ENCODE measurements around the gene EZR. TPM values are rescaled to one million over a fixed set of nuclear protein-coding genes. Genes with fewer than 3 reads are reported as not detected.

Gene EZR
- total RNA-seq, 4 donors from 2014 or later: 83.7 to 168 (median 144) TPM

DNA sequence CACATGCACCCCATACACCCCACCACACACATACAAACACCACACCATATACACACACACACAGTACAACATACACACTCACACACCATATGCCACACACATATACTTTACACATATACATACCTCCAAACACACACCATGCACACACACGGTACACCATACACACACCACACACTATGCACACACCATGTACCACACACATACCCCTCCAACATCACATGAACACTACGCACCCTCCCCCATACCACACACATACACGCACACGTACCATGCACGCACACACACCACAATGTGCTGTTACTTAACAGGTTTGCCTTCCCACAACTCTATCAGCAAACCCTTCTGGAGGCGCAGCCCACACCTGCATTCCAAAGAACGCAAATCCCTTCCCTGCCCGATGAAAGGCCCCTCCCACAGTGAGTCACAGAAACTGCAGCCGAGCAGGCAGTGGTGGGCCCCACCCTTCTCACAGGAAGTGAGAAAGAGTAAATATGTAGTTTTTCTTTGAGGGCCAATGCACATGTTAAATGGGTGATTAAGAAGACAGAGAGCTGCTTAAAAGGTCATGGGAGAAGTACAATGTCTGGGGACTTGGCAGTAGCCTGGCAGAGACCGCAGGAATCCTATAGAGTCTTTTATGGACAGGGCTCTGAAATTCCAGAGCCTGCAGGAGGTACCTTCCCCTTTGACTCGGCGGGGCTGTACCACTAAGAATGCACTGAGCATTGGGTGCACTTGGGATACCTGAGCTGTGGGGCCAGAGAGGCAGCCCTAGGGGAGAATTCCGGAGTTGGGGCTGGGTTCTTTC is 34.1 kb upstream of the EZR start:
- H3K27me3 ChIP-seq: no peaks in the 10 kb centered on the region
- TF ChIP-seq, protein P1, sequence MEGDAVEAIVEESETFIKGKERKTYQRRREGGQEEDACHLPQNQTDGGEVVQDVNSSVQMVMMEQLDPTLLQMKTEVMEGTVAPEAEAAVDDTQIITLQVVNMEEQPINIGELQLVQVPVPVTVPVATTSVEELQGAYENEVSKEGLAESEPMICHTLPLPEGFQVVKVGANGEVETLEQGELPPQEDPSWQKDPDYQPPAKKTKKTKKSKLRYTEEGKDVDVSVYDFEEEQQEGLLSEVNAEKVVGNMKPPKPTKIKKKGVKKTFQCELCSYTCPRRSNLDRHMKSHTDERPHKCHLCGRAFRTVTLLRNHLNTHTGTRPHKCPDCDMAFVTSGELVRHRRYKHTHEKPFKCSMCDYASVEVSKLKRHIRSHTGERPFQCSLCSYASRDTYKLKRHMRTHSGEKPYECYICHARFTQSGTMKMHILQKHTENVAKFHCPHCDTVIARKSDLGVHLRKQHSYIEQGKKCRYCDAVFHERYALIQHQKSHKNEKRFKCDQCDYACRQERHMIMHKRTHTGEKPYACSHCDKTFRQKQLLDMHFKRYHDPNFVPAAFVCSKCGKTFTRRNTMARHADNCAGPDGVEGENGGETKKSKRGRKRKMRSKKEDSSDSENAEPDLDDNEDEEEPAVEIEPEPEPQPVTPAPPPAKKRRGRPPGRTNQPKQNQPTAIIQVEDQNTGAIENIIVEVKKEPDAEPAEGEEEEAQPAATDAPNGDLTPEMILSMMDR (IDR thresholded peaks at IDR 0.05): no peak
- TF ChIP-seq POLR2A (IDR thresholded peaks at IDR 0.05): no peak
- TF ChIP-seq EP300 (IDR thresholded peaks at IDR 0.05): no peak
- H3K36me3 ChIP-seq: no peaks in the 10 kb centered on the region
- no peaks in the 10 kb centered on the region for H3K9me3 ChIP-seq
- no peak for DNase-seq (ENCODE audit: low spot score in 2 of 2)
- peak overlapping the region in 2 of 4 donors; percentile 10 to 73 for H3K27ac ChIP-seq
- H3K4me3 ChIP-seq: no peak overlapping the region
- WGBS, 2 donors: 49 to 56% methylated on average over 13 of the region's 13 CpGs
- peaks cover 0 to 33% (median 22%) of the 10 kb centered on the region in 4 donors for H3K4me1 ChIP-seq

DNA sequence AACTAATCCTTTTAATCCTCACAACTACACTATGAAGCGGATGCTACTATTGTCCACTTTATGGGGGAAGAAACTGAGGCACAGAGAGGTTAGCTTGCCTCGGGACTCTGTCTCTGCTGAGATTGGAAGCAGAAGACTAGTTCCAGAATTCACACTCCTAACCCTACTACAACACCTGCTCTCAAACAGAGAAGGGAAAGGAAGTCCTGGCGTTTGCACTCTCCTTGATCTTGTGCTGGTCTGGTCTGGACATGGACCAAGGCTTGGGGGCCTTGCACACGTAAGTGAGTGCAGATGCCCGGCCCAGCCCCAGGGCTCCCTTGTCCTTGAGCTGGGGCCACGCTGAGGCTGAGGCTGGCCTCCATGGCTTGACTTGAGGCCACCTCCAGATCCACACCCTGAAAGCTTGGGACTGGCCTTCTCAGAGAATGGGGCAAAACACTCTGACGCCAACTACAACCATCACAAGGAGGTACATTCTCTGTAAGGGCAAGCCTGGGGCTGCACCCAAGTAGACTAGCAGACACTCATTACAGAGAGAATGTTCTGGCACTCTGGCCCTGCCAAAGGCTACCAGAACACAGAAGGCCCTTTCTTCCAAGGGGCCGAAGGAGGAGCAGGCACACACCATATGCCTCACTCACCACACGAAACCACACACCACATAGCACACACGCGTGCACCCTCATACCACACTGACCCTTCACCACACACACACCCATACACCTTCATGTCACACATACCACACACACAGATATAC is 33.3 kb upstream of the EZR start:
- DNase-seq (ENCODE audit: low spot score in 2 of 2): no peak
- H3K4me1 ChIP-seq: peaks cover 0 to 33% (median 22%) of the 10 kb centered on the region in 4 donors
- 74 to 85% methylated on average over 11 of the region's 11 CpGs for WGBS, 2 donors
- no peak overlapping the region for H3K4me3 ChIP-seq
- peak overlapping the region in 1 of 4 donors; percentile 73 for H3K27ac ChIP-seq
- no peaks in the 10 kb centered on the region for H3K9me3 ChIP-seq
- no peaks in the 10 kb centered on the region for H3K27me3 ChIP-seq
- TF ChIP-seq EP300 (IDR thresholded peaks at IDR 0.05): no peak
- TF ChIP-seq, protein P1 (IDR thresholded peaks at IDR 0.05): no peak
- no peak for TF ChIP-seq POLR2A (IDR thresholded peaks at IDR 0.05)
- H3K36me3 ChIP-seq: no peaks in the 10 kb centered on the region

DNA sequence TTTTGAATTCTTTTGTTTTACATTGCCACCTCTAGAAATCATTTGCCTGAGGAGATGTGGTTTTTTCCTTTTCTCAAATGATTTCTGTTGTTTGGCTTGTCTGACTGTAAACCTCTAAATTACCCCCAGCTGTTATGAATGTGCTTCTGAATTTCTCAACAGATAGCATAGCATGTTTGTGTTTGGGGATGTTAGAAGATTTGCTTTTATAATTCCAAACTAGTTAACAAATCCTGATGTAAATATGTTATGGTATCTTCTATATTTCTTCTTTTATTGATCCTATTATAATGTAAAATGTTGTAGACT is 31.6 kb upstream of the EZR start:
- no peak overlapping the region for H3K4me3 ChIP-seq
- DNase-seq (ENCODE audit: low spot score in 2 of 2): no peak
- H3K9me3 ChIP-seq: no peaks in the 10 kb centered on the region
- H3K27me3 ChIP-seq: no peaks in the 10 kb centered on the region
- no peaks in the 10 kb centered on the region for H3K36me3 ChIP-seq
- H3K4me1 ChIP-seq: peaks cover 0 to 33% (median 22%) of the 10 kb centered on the region in 4 donors
- TF ChIP-seq EP300 (IDR thresholded peaks at IDR 0.05) (no peak), POLR2A (IDR thresholded peaks at IDR 0.05) (no peak)
- TF ChIP-seq, protein P1 (IDR thresholded peaks at IDR 0.05): no peak
- peak overlapping the region in 1 of 4 donors; percentile 29 for H3K27ac ChIP-seq

DNA sequence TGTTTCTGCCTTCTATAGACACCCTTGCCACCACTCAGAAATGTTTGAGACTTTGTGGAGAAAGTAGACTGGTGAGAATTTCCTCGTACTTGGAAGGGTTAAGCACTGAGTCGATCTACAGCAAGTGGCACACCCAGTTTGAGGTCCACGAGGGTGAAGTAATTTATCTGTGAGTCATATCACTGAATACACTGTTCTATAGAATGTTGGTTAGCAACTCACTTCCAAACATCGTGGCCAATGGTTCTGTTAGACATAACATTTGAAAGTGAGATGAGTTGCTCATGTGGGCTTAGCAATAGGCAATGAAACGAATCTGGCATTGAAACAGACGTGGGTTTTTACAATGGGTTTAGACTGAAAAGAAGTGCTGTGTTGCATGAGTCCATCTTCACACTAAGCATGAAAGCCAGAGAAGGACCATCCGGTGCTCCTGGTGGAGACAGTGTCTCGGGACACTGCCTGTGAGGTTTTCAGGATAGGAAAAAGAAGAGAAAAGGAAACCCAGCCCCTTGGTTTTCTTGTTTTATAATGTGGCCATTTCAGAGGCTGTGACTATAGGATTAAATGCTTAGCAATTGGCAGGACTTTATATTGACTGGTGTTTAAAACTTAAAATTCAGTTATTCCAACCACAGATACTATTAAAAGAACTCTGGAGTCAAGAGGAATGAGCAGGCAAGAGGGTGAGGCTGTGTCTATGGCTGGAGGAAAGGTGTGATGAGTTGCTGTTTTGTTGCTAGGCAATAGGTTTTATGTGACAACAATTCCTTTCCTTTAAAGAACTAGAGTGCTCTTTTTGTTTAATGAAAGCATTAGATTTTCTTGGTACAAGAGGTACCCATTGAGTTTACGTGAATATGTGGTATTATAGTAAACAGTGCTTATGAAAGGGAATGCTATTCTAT is 31.0 kb upstream of the EZR start:
- Histone ChIP-seq H3K36me3 (no peaks in the 10 kb centered on the region), H3K9me3 (no peaks in the 10 kb centered on the region), H3K27me3 (no peaks in the 10 kb centered on the region), H3K4me1 (peaks cover 0 to 33% (median 22%) of the 10 kb centered on the region in 4 donors), H3K27ac (peak overlapping the region in 2 of 4 donors; percentile 20 to 29), H3K4me3 (no peak overlapping the region)
- no peak for DNase-seq (ENCODE audit: low spot score in 2 of 2)
- WGBS, 2 donors: 26 to 29% methylated on average over 9 of the region's 9 CpGs
- TF ChIP-seq, protein P1 (IDR thresholded peaks at IDR 0.05): no peak
- TF ChIP-seq EP300 (IDR thresholded peaks at IDR 0.05): no peak
- no peak for TF ChIP-seq POLR2A (IDR thresholded peaks at IDR 0.05)

Measured in tibial nerve (tissue), 4 donors.